ENCODE results near the gene CTR9. TPM values are rescaled to one million over a fixed set of nuclear protein-coding genes. Genes with fewer than 3 reads are reported as not detected.

CTR9 gene
- total and polyA plus RNA-seq, 11 donors: 9.4 to 28.4 (median 18.7) TPM

GRCh38 chr11:10797531-10797930 is 46.5 kb downstream of the CTR9 start:
- 80 to 87% (median 86%) methylated on average over 3 of the region's 3 CpGs for WGBS, 4 donors
- Histone ChIP-seq H3K9me3 (no peaks in the 10 kb centered on the region), H3K4me3 (no peak overlapping the region), H3K27ac (no peak overlapping the region), H3K4me1 (peaks cover 0 to 61% (median 16%) of the 10 kb centered on the region in 12 donors), H3K27me3 (no peaks in the 10 kb centered on the region), H3K36me3 (peaks cover 8 to 77% (median 71%) of the 10 kb centered on the region in 9 donors)
- ATAC-seq (no peak), DNase-seq (no peak)
- no peak for TF ChIP-seq POLR2A (IDR thresholded peaks at IDR 0.05)
- TF ChIP-seq CTCF (IDR thresholded peaks at IDR 0.05): no peak
- intact Hi-C loops (cut with DNase I): loop anchor here in 6 of 10 donors (5.0 to 10.0 kb wide), 5 partner anchors 127 to 997 kb away; no protein-coding TSS in a partner anchor

GRCh38 chr11:10798330-10798928 is 47.4 kb downstream of the CTR9 start:
- Histone ChIP-seq H3K36me3 (peaks cover 9 to 86% (median 80%) of the 10 kb centered on the region in 9 donors), H3K27ac (peak overlapping the region in 2 of 12 donors; percentile 6 to 43), H3K27me3 (no peaks in the 10 kb centered on the region), H3K9me3 (no peaks in the 10 kb centered on the region), H3K4me1 (peaks cover 0 to 61% (median 17%) of the 10 kb centered on the region in 12 donors), H3K4me3 (no peak overlapping the region)
- TF ChIP-seq CTCF (IDR thresholded peaks at IDR 0.05) (no peak), POLR2A (IDR thresholded peaks at IDR 0.05) (no peak)
- ATAC-seq: no peak
- 46 to 63% (median 62%) methylated on average over 4 of the region's 4 CpGs for WGBS, 4 donors
- no peak for DNase-seq
- intact Hi-C loops (cut with DNase I): loop anchor here in 6 of 10 donors (5.0 to 10.0 kb wide), 5 partner anchors 126 to 996 kb away; no protein-coding TSS in a partner anchor

GRCh38 chr11:10800292-10800691 is 49.2 kb downstream of the CTR9 start:
- peaks cover 0 to 79% (median 34%) of the 10 kb centered on the region in 12 donors for H3K4me1 ChIP-seq

More at GRCh38 chr11:10800292-10800691, 49.2 kb downstream of the CTR9 start:
- TF ChIP-seq POLR2A (IDR thresholded peaks at IDR 0.05) (no peak), CTCF (IDR thresholded peaks at IDR 0.05) (no peak)
- Histone ChIP-seq H3K4me3 (no peak overlapping the region), H3K9me3 (no peaks in the 10 kb centered on the region), H3K27me3 (no peaks in the 10 kb centered on the region), H3K36me3 (peaks cover 11 to 100% (median 98%) of the 10 kb centered on the region in 9 donors), H3K27ac (peak overlapping the region in 1 of 12 donors; percentile 50)
- no peak for ATAC-seq
- intact Hi-C loops (cut with DNase I): loop anchor here in 3 of 10 donors (10.0 kb wide), 2 partner anchors 105 to 1045 kb away; partner anchors contain the start of gene USP47 (in 1 of the 3)
- WGBS, 4 donors: 90 to 93% (median 92%) methylated on average over 2 of the region's 2 CpGs
- no peak for DNase-seq

All from heart left ventricle (tissue), 16 donors.